SK-N-SH treated with all-trans-retinoic acid at 6 μM for 48 hours (cell line): ENCODE measurements around the gene SYTL2.

Experiments
- ATAC-seq: fragments of 200-7000 bp; cut with Tn5 transposase; 3 replicates; pipeline ENCODE4 v1.9.1; 2020; ENCODE audit warnings: mild to moderate bottlenecking, moderate library complexity
- ARNTL ChIP-seq: fragments of 450-650 bp; formaldehyde crosslinking; IDR thresholded peaks from 2 replicates; pipeline ENCODE4 v1.5.0; 2020; ENCODE audit warnings: low read depth, mild to moderate bottlenecking, moderate library complexity, borderline replicate concordance
- BACH2 ChIP-seq: fragments of 250-450 bp; sonication (Bioruptor Pico); IDR thresholded peaks from 2 replicates; pipeline ENCODE4 v1.9.0; 2021; ENCODE audit warnings: mild to moderate bottlenecking, borderline replicate concordance
- CSDC2 ChIP-seq: fragments of 250-450 bp; sonication (Bioruptor Pico); IDR thresholded peaks from 2 replicates; pipeline ENCODE4 v1.5.0; 2020; ENCODE audit warnings: mild to moderate bottlenecking, moderate library complexity
- GLIS3 ChIP-seq: fragments of 250-450 bp; sonication (Bioruptor Pico); IDR thresholded peaks from 2 replicates; pipeline ENCODE4 v1.5.0; 2020; ENCODE audit warnings: mild to moderate bottlenecking, moderate library complexity
- ISL1 ChIP-seq: fragments of 250-450 bp; sonication (Bioruptor Pico); IDR thresholded peaks from 2 replicates; pipeline ENCODE4 v2.1.2; 2022; ENCODE audit warnings: mild to moderate bottlenecking, moderate library complexity
- OSR1 ChIP-seq: fragments of 250-450 bp; sonication (Bioruptor Pico); IDR thresholded peaks from 2 replicates; pipeline ENCODE4 v1.8.0; 2022; ENCODE audit warnings: moderate library complexity, mild to moderate bottlenecking, inconsistent platforms
- PPARA ChIP-seq: fragments of 250-450 bp; sonication (Bioruptor Pico); IDR thresholded peaks from 2 replicates; pipeline ENCODE4 v1.5.0; 2020; ENCODE audit warnings: mild to moderate bottlenecking, borderline replicate concordance
- SNAI2 ChIP-seq: fragments of 250-450 bp; sonication (Bioruptor Pico); IDR thresholded peaks from 2 replicates; pipeline ENCODE4 v1.5.0; 2020; ENCODE audit warnings: mild to moderate bottlenecking, moderate library complexity
- TCF4 ChIP-seq: fragments of 250-450 bp; sonication (Bioruptor Pico); IDR thresholded peaks from 2 replicates; pipeline ENCODE4 v1.8.0; 2021; ENCODE audit warnings: mild to moderate bottlenecking, moderate library complexity, borderline replicate concordance
- TOX ChIP-seq: fragments of 250-450 bp; sonication (Bioruptor Pico); IDR thresholded peaks from 2 replicates; pipeline ENCODE4 v1.8.0; 2021; ENCODE audit warnings: mild to moderate bottlenecking, moderate library complexity, borderline replicate concordance
- ZC3H10 ChIP-seq: fragments of 250-450 bp; sonication (Bioruptor Pico); IDR thresholded peaks from 2 replicates; pipeline ENCODE4 v1.5.1; 2021; ENCODE audit warnings: mild to moderate bottlenecking, moderate library complexity
- ZFP3 ChIP-seq: fragments of 250-450 bp; sonication (Bioruptor Pico); IDR thresholded peaks from 2 replicates; pipeline ENCODE4 v1.5.0; 2020; ENCODE audit warnings: mild to moderate bottlenecking, moderate library complexity
- ZFP30 ChIP-seq: fragments of 450-650 bp; formaldehyde crosslinking; IDR thresholded peaks from 2 replicates; pipeline ENCODE4 v1.5.0; 2022; ENCODE audit warnings: mild to moderate bottlenecking, moderate library complexity
- ZNF565 ChIP-seq: fragments of 450-650 bp; formaldehyde crosslinking; conservative IDR thresholded peaks from 2 replicates; pipeline ENCODE4 v1.5.0; 2020; ENCODE audit warnings: low read depth, mild to moderate bottlenecking, moderate library complexity
- ZNF70 ChIP-seq: fragments of 450-650 bp; formaldehyde crosslinking; IDR thresholded peaks from 2 replicates; pipeline ENCODE4 v1.5.0; 2020; ENCODE audit warnings: mild to moderate bottlenecking, moderate library complexity
- ZNF8 ChIP-seq: fragments of 450-650 bp; formaldehyde crosslinking; IDR thresholded peaks from 2 replicates; pipeline ENCODE4 v1.5.0; 2020; ENCODE audit warnings: mild to moderate bottlenecking, moderate library complexity
- TF ChIP-seq, protein P1 (sequence below): fragments of 250-450 bp; sonication (Bioruptor Pico); IDR thresholded peaks from 2 replicates; pipeline ENCODE4 v1.5.0; 2020; ENCODE audit warnings: mild to moderate bottlenecking, moderate library complexity
- TF ChIP-seq, protein P2 (sequence below): fragments of 250-450 bp; sonication (Bioruptor Pico); IDR thresholded peaks from 2 replicates; pipeline ENCODE4 v1.8.0; 2021; ENCODE audit warnings: low read depth, mild to moderate bottlenecking, moderate library complexity, borderline replicate concordance
- TF ChIP-seq, protein P3 (sequence below): fragments of 250-450 bp; sonication (Bioruptor Pico); IDR thresholded peaks from 2 replicates; pipeline ENCODE4 v1.5.1; 2020; ENCODE audit warnings: low read depth, mild to moderate bottlenecking, moderate library complexity
- TF ChIP-seq, protein P4 (sequence below): fragments of 250-450 bp; sonication (Bioruptor Pico); IDR thresholded peaks from 2 replicates; pipeline ENCODE4 v1.5.1; 2021; ENCODE audit warnings: mild to moderate bottlenecking, moderate library complexity
- TF ChIP-seq, protein P5 (sequence below): fragments of 250-450 bp; sonication (Bioruptor Pico); IDR thresholded peaks from 2 replicates; pipeline ENCODE4 v1.8.0; 2020; ENCODE audit warnings: mild to moderate bottlenecking, moderate library complexity, borderline replicate concordance

The SYTL2 gene

DNA sequence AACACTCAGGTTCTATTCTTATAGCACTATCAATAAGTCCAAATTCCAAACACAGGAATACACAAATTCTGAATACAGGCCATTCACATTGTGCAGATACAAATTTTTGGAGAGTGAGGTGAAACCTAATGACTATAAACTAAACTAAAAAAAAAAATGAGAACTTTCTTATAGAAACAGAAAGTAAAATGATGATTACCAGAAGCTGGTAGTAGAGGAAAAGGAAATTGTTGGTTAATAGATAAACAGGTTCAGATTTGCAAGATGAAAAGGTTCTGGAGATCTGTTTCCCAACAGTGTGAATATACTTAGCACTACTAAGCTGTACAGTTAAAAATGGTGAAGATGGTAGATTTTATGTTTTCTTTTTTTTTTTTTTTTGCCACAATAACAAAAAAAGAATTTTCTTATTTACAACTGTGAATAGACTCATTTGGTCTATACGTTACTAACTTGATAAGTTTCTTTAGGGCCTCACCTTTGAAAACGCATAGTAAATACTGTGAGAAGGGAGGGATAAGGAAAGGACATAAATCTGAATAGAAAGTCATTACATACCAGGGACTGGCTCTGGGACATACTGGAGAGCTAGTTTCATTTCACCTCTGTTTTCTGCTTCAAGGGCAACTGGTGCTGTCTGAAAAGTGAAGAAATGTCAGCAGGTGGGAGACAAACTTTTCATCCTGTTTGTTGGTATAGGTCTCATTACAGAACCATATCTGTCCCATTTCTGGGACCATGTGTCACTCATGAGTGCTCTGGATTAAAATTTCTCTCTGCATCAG is 110.8 kb downstream of the SYTL2 start:
- ATAC-seq = no peak
- TF ChIP-seq, protein P1, sequence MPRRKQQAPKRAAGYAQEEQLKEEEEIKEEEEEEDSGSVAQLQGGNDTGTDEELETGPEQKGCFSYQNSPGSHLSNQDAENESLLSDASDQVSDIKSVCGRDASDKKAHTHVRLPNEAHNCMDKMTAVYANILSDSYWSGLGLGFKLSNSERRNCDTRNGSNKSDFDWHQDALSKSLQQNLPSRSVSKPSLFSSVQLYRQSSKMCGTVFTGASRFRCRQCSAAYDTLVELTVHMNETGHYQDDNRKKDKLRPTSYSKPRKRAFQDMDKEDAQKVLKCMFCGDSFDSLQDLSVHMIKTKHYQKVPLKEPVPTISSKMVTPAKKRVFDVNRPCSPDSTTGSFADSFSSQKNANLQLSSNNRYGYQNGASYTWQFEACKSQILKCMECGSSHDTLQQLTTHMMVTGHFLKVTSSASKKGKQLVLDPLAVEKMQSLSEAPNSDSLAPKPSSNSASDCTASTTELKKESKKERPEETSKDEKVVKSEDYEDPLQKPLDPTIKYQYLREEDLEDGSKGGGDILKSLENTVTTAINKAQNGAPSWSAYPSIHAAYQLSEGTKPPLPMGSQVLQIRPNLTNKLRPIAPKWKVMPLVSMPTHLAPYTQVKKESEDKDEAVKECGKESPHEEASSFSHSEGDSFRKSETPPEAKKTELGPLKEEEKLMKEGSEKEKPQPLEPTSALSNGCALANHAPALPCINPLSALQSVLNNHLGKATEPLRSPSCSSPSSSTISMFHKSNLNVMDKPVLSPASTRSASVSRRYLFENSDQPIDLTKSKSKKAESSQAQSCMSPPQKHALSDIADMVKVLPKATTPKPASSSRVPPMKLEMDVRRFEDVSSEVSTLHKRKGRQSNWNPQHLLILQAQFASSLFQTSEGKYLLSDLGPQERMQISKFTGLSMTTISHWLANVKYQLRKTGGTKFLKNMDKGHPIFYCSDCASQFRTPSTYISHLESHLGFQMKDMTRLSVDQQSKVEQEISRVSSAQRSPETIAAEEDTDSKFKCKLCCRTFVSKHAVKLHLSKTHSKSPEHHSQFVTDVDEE (CRISPR knock-in tag) = no peak
- TF ChIP-seq TOX (CRISPR knock-in tag) = no peak
- no peak for TF ChIP-seq CSDC2 (CRISPR knock-in tag)
- TF ChIP-seq PPARA (CRISPR knock-in tag) = no peak
- TF ChIP-seq OSR1 (CRISPR knock-in tag) = no peak
- TF ChIP-seq SNAI2 (CRISPR knock-in tag) = no peak
- no peak for TF ChIP-seq ARNTL (CRISPR knock-in tag)
- TF ChIP-seq GLIS3 (CRISPR knock-in tag) = no peak
- TF ChIP-seq TCF4 = no peak
- TF ChIP-seq, protein P2, sequence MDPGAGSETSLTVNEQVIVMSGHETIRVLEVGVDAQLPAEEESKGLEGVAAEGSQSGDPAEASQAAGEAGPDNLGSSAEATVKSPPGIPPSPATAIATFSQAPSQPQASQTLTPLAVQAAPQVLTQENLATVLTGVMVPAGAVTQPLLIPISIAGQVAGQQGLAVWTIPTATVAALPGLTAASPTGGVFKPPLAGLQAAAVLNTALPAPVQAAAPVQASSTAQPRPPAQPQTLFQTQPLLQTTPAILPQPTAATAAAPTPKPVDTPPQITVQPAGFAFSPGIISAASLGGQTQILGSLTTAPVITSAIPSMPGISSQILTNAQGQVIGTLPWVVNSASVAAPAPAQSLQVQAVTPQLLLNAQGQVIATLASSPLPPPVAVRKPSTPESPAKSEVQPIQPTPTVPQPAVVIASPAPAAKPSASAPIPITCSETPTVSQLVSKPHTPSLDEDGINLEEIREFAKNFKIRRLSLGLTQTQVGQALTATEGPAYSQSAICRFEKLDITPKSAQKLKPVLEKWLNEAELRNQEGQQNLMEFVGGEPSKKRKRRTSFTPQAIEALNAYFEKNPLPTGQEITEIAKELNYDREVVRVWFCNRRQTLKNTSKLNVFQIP (CRISPR knock-in tag) = no peak
- TF ChIP-seq ZFP3 (CRISPR knock-in tag) = no peak
- TF ChIP-seq ISL1 = no peak
- no peak for TF ChIP-seq ZFP30 (CRISPR knock-in tag)

DNA sequence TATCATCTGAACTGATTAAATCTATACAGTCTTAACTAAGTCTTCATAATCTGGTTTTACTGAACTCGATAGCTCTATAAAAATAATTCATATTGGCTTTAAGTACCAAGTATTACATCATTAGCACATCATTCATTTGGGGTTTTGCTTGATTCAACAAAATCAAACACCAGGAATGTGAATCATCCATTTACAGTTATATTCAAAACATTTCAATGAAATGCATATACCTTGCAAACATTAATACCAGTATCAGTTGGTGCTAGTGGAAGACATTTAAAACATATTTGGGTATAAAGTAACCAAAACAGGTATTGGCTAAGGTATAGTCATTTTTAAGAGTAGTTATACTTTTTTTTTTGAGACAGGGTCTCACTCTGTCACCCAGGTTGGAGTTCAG is 112.7 kb downstream of the SYTL2 start:
- TF ChIP-seq ARNTL (CRISPR knock-in tag) (no peak), ISL1 (0 out of 2 replicates have a peak, but pooled peaks have one; percentile 19), BACH2 (no peak), ZNF70 (no peak)
- ATAC-seq = no peak

DNA sequence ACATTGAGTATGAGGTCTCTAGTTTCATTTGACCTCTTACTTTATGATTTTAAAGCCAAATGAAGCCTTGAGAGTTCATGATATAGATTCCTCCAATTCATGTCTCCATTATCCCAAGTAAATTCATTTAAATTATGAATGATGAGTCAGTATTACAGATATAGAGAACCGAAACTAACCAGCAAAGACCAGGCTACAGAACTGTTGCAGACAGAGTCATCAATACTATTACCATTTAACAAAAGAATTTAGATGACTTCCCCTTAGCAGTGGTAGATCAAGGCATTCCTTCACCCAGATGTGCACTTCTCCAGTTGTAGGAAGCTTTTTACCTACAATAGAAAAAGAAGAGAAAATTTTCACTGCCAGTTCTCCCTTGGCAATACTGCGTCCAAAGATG is 113.2 kb downstream of the SYTL2 start:
- ATAC-seq = no peak
- TF ChIP-seq ISL1 (no peak), CSDC2 (CRISPR knock-in tag) (no peak), ZNF565 (no peak), PPARA (CRISPR knock-in tag) (no peak), ZFP30 (CRISPR knock-in tag) (no peak), ZFP3 (CRISPR knock-in tag) (no peak), TOX (CRISPR knock-in tag) (no peak)
- TF ChIP-seq, protein P3, sequence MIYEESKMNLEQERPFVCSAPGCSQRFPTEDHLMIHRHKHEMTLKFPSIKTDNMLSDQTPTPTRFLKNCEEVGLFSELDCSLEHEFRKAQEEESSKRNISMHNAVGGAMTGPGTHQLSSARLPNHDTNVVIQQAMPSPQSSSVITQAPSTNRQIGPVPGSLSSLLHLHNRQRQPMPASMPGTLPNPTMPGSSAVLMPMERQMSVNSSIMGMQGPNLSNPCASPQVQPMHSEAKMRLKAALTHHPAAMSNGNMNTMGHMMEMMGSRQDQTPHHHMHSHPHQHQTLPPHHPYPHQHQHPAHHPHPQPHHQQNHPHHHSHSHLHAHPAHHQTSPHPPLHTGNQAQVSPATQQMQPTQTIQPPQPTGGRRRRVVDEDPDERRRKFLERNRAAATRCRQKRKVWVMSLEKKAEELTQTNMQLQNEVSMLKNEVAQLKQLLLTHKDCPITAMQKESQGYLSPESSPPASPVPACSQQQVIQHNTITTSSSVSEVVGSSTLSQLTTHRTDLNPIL (CRISPR knock-in tag) = no peak
- TF ChIP-seq, protein P4, sequence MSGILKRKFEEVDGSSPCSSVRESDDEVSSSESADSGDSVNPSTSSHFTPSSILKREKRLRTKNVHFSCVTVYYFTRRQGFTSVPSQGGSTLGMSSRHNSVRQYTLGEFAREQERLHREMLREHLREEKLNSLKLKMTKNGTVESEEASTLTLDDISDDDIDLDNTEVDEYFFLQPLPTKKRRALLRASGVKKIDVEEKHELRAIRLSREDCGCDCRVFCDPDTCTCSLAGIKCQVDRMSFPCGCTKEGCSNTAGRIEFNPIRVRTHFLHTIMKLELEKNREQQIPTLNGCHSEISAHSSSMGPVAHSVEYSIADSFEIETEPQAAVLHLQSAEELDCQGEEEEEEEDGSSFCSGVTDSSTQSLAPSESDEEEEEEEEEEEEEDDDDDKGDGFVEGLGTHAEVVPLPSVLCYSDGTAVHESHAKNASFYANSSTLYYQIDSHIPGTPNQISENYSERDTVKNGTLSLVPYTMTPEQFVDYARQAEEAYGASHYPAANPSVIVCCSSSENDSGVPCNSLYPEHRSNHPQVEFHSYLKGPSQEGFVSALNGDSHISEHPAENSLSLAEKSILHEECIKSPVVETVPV (CRISPR knock-in tag) = no peak

DNA sequence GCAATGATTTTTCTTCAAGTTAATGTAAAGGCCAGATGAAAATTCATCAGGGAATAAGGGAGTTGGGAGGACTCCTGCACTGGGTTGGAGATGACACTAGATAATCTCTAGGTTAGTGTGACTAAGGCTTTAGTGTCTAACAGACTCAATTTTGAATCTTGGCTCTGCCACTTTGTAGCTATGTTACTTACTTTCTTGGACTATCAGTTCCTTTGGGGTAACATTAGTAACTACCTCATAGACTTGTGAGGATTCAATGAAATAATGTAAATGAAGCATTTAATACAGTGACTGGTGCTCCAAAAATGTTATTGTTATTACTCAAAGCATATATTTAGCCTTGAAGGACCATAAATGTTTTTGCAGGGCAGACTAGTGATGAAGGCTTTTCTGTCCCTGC is 115.4 kb downstream of the SYTL2 start:
- ATAC-seq = peak; percentile 33; the same call in 2 of the 3 replicates
- TF ChIP-seq, protein P5, sequence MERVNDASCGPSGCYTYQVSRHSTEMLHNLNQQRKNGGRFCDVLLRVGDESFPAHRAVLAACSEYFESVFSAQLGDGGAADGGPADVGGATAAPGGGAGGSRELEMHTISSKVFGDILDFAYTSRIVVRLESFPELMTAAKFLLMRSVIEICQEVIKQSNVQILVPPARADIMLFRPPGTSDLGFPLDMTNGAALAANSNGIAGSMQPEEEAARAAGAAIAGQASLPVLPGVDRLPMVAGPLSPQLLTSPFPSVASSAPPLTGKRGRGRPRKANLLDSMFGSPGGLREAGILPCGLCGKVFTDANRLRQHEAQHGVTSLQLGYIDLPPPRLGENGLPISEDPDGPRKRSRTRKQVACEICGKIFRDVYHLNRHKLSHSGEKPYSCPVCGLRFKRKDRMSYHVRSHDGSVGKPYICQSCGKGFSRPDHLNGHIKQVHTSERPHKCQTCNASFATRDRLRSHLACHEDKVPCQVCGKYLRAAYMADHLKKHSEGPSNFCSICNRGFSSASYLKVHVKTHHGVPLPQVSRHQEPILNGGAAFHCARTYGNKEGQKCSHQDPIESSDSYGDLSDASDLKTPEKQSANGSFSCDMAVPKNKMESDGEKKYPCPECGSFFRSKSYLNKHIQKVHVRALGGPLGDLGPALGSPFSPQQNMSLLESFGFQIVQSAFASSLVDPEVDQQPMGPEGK (CRISPR knock-in tag) = no peak
- TF ChIP-seq CSDC2 (CRISPR knock-in tag) (no peak), ARNTL (CRISPR knock-in tag) (no peak), ZNF8 (CRISPR knock-in tag) (no peak), PPARA (CRISPR knock-in tag) (no peak), OSR1 (CRISPR knock-in tag) (no peak), GLIS3 (CRISPR knock-in tag) (no peak), BACH2 (no peak), ZFP30 (CRISPR knock-in tag) (no peak), ZC3H10 (CRISPR knock-in tag) (no peak)
- TF ChIP-seq, protein P1 (CRISPR knock-in tag) = no peak
- TF ChIP-seq, protein P4 (CRISPR knock-in tag) = no peak
